IMR-90 (cell line): ENCODE results near the gene ALPI. TPM values are rescaled to one million over a fixed set of nuclear protein-coding genes. Genes with fewer than 3 reads are reported as not detected.

ENCODE experiments used
- ATAC-seq: fragments of 200-7000 bp; cut with Tn5 transposase; 2 replicates; pipeline ENCODE4 v1.9.1; 2020; ENCODE audit warnings: low read depth, mild to moderate bottlenecking, moderate library complexity
- BruUV-seq: library from RNA; stranded (reverse); fragments of 400-500 nt; replicated peaks from 2 replicates; lab custom pipeline; 2021; lab: Mats Ljungman, UMichigan
- CTCF ChIA-PET: fragments of 300-600 bp; formaldehyde crosslinking; extraction: SDS; loops from one replicate; lab custom pipeline; 2021; ENCODE audit warnings: antibody characterized with exemption; lab: Yijun Ruan, JAX
- POLR2A ChIA-PET: fragments of 300-600 bp; sonication (Branson Sonifier 250); formaldehyde crosslinking; loops from one replicate; lab custom pipeline; 2022; ENCODE audit warnings: antibody characterized with exemption; ENCODE audit not compliant: unreplicated experiment; lab: Charles Lee
- DNase-seq: peaks from one replicate; pipeline ENCODE4 v3.0.0; 2013
- H2AFZ ChIP-seq: replicated peaks from 2 replicates; pipeline ENCODE3; 2013; ENCODE audit warnings: low read length, mild to moderate bottlenecking; ENCODE audit not compliant: poor library complexity
- H2AK5ac ChIP-seq: 2 replicates; pipeline ENCODE4 v1.6.1; 2013; ENCODE audit warnings: low read depth, low read length, inconsistent platforms
- H2AK9ac ChIP-seq: replicated peaks from 2 replicates; pipeline ENCODE3; 2013; ENCODE audit warnings: mild to moderate bottlenecking, low read depth, low read length, moderate library complexity; ENCODE audit not compliant: poor library complexity
- H2BK120ac ChIP-seq: 2 replicates; pipeline ENCODE4 v1.6.1; 2013; ENCODE audit warnings: low read depth, low read length, inconsistent platforms
- H2BK15ac ChIP-seq: 3 replicates; pipeline ENCODE4 v1.6.1; 2013; ENCODE audit warnings: low read depth, low read length, inconsistent platforms
- H2BK20ac ChIP-seq: 2 replicates; pipeline ENCODE4 v1.6.1; 2013; ENCODE audit warnings: low read depth, mild to moderate bottlenecking, inconsistent platforms, low read length, moderate library complexity
- H2BK5ac ChIP-seq: 2 replicates; pipeline ENCODE4 v1.6.1; 2013; ENCODE audit warnings: mild to moderate bottlenecking, low read depth, low read length, inconsistent platforms; ENCODE audit not compliant: poor library complexity, severe bottlenecking
- H3K14ac ChIP-seq: replicated peaks from 2 replicates; pipeline ENCODE4 v1.6.1; 2013; ENCODE audit warnings: low read depth, low read length, inconsistent platforms
- H3K18ac ChIP-seq: 2 replicates; pipeline ENCODE4 v1.6.1; 2013; ENCODE audit warnings: low read depth, low read length, control low read depth
- H3K23ac ChIP-seq: 2 replicates; pipeline ENCODE4 v1.6.1; 2013; ENCODE audit warnings: low read depth, low read length, inconsistent platforms
- H3K27ac ChIP-seq: 2 replicates; pipeline ENCODE4 v1.5.1; 2013; ENCODE audit warnings: mild to moderate bottlenecking, control low read depth, low read length; ENCODE audit not compliant: insufficient read depth
- H3K27me3 ChIP-seq: 2 replicates; pipeline ENCODE4 v1.6.1; 2013; ENCODE audit warnings: low read length; ENCODE audit not compliant: control insufficient read depth, insufficient read depth
- H3K36me3 ChIP-seq: 2 replicates; pipeline ENCODE4 v1.6.1; 2013; ENCODE audit warnings: low read length, mixed read lengths; ENCODE audit not compliant: control insufficient read depth, insufficient read depth
- H3K4ac ChIP-seq: 2 replicates; pipeline ENCODE4 v1.6.1; 2013; ENCODE audit warnings: low read depth, low read length, inconsistent platforms
- H3K4me1 ChIP-seq: 2 replicates; pipeline ENCODE4 v1.6.1; 2013; ENCODE audit warnings: low read length, mixed read lengths; ENCODE audit not compliant: control insufficient read depth, insufficient read depth
- H3K4me2 ChIP-seq: 2 replicates; pipeline ENCODE4 v1.6.1; 2013; ENCODE audit warnings: low read depth, mild to moderate bottlenecking, control low read depth, low read length, moderate library complexity
- H3K4me3 ChIP-seq: 2 replicates; pipeline ENCODE4 v1.5.1; 2013; ENCODE audit warnings: low read depth, mild to moderate bottlenecking, control low read depth, low read length, moderate library complexity; ENCODE audit not compliant: insufficient read depth
- H3K56ac ChIP-seq: 2 replicates; pipeline ENCODE4 v1.6.1; 2013; ENCODE audit warnings: low read length, inconsistent platforms; ENCODE audit not compliant: insufficient read depth; ENCODE audit errors: extremely low read depth
- H3K79me1 ChIP-seq, 2 experiments: 2 replicates each; pipeline ENCODE4 v1.6.1; 2013; ENCODE audit warnings: low read length in 2 of 2, inconsistent platforms in 1 of 2, low read depth in 1 of 2
- H3K9ac ChIP-seq: 2 replicates; pipeline ENCODE4 v1.6.1; 2013; ENCODE audit warnings: low read depth, low read length, control low read depth
- H3K9me1 ChIP-seq: 2 replicates; pipeline ENCODE4 v1.6.1; 2013; ENCODE audit warnings: low read length, inconsistent platforms; ENCODE audit not compliant: insufficient read depth
- H3K9me3 ChIP-seq: 2 replicates; pipeline ENCODE4 v1.6.1; 2013; ENCODE audit warnings: low read length; ENCODE audit not compliant: control insufficient read depth, insufficient read depth
- H4K20me1 ChIP-seq: 2 replicates; pipeline ENCODE4 v1.6.1; 2013; ENCODE audit warnings: low read length, inconsistent platforms; ENCODE audit not compliant: insufficient read depth
- H4K5ac ChIP-seq: 2 replicates; pipeline ENCODE4 v1.6.1; 2013; ENCODE audit warnings: mild to moderate bottlenecking, low read depth, low read length, control low read depth
- H4K8ac ChIP-seq, 2 experiments: 2 replicates each; pipeline ENCODE4 v1.6.1; 2013; ENCODE audit warnings: low read depth in 2 of 2, low read length in 2 of 2, control low read depth in 1 of 2, inconsistent platforms in 1 of 2
- H4K91ac ChIP-seq: 2 replicates; pipeline ENCODE4 v1.6.1; 2013; ENCODE audit warnings: low read depth, low read length, inconsistent platforms; ENCODE audit not compliant: insufficient read depth
- BHLHE40 ChIP-seq: fragments of 150-350 bp; IDR thresholded peaks from 2 replicates; pipeline ENCODE4 v1.6.1; 2016; ENCODE audit warnings: mild to moderate bottlenecking, low read depth, low read length
- CEBPB ChIP-seq: IDR thresholded peaks from 2 replicates; pipeline ENCODE4 v1.6.1; 2012; ENCODE audit warnings: low read depth, low read length, improper control_type of control experiment
- CHD1 ChIP-seq: IDR thresholded peaks from 2 replicates; pipeline ENCODE4 v1.6.1; 2012; ENCODE audit warnings: low read depth, low read length, improper control_type of control experiment
- ELK1 ChIP-seq: fragments of 150-350 bp; IDR thresholded peaks from 2 replicates; pipeline ENCODE4 v1.6.1; 2016; ENCODE audit warnings: low read depth, mild to moderate bottlenecking, low read length, moderate library complexity, borderline replicate concordance
- FOS ChIP-seq: fragments of 150-350 bp; IDR thresholded peaks from 2 replicates; pipeline ENCODE4 v1.6.1; 2016; ENCODE audit warnings: low read depth, low read length
- MAFK ChIP-seq: IDR thresholded peaks from 2 replicates; pipeline ENCODE4 v1.6.1; 2012; ENCODE audit warnings: low read depth, low read length, improper control_type of control experiment
- MAZ ChIP-seq: IDR thresholded peaks from 2 replicates; pipeline ENCODE4 v1.6.1; 2012; ENCODE audit warnings: low read depth, mild to moderate bottlenecking, low read length, improper control_type of control experiment, moderate library complexity, borderline replicate concordance
- MXI1 ChIP-seq: IDR thresholded peaks from 2 replicates; pipeline ENCODE4 v1.6.1; 2012; ENCODE audit warnings: low read depth, mild to moderate bottlenecking, low read length, moderate library complexity, borderline replicate concordance
- NFE2L2 ChIP-seq: fragments of 150-350 bp; IDR thresholded peaks from 2 replicates; pipeline ENCODE4 v1.6.1; 2016; ENCODE audit warnings: low read depth, mild to moderate bottlenecking, low read length
- POLR2A ChIP-seq: IDR thresholded peaks from 2 replicates; pipeline ENCODE4 v1.6.1; 2012; ENCODE audit warnings: mild to moderate bottlenecking, low read depth, low read length
- RAD21 ChIP-seq: IDR thresholded peaks from 2 replicates; pipeline ENCODE4 v1.6.1; 2012; ENCODE audit warnings: low read length, improper control_type of control experiment
- RCOR1 ChIP-seq: IDR thresholded peaks from 2 replicates; pipeline ENCODE4 v1.6.1; 2012; ENCODE audit warnings: mild to moderate bottlenecking, low read length, improper control_type of control experiment; ENCODE audit not compliant: insufficient replicate concordance
- RFX5 ChIP-seq: IDR thresholded peaks from 2 replicates; pipeline ENCODE4 v1.8.0; 2012; ENCODE audit warnings: low read depth, mild to moderate bottlenecking, low read length, moderate library complexity
- SMC3 ChIP-seq: fragments of 150-350 bp; IDR thresholded peaks from 2 replicates; pipeline ENCODE4 v1.6.1; 2016; ENCODE audit warnings: low read depth, mild to moderate bottlenecking, antibody characterized with exemption, low read length, moderate library complexity
- WGBS, 2 experiments: methylation state at CpG; one replicate each; pipeline versions ENCODE4 v1.1.5 to v1.1.7; 2013; ENCODE audit warnings: missing lambda C conversion rate in 2 of 2; ENCODE audit not compliant: insufficient read length in 1 of 2; ENCODE audit errors: extremely low coverage in 2 of 2; 5-methylcytosine and 5-hydroxymethylcytosine counted together
- dilution Hi-C: fragments of 300-500 bp; cut with HindIII; formaldehyde crosslinking; loops from one replicate; pipeline ENCODE4 v1.14.3; 2018; ENCODE audit warnings: low sequenced_read_pairs; ENCODE audit not compliant: unreplicated experiment
- in situ Hi-C: fragments of 300-500 bp; cut with MboI; formaldehyde crosslinking; loops from 3 replicates; pipeline ENCODE4 v1.14.3; 2019; ENCODE audit warnings: low sequenced_read_pairs, inconsistent platforms, mixed read lengths
- intact Hi-C: fragments of 100-400 bp; cut with micrococcal nuclease; formaldehyde crosslinking; loops from 2 replicates; pipeline ENCODE4 v1.10.0; 2022
- polyA plus RNA-seq, 3 experiments: library from polyadenylated mRNA; depleted of rRNA; stranded (reverse); fragments of >200 nt; gene quantifications; 2 replicates each; pipeline ENCODE4 v1.2.3, GENCODE V29; 2012; ENCODE audit warnings: low replicate concordance in 1 of 3
- total RNA-seq: library from RNA; depleted of rRNA; stranded (reverse); fragments of >200 nt; gene quantifications from 2 replicates; pipeline ENCODE4 v1.2.3, GENCODE V29; 2012
- TF ChIP-seq, protein P1 (sequence below): fragments of 150-350 bp; IDR thresholded peaks from 2 replicates; pipeline ENCODE4 v1.6.1; 2017; ENCODE audit warnings: mild to moderate bottlenecking, antibody characterized with exemption, low read length, low read depth
- TF ChIP-seq, protein P2 (sequence below): conservative IDR thresholded peaks from 2 replicates; pipeline ENCODE4 v1.5.1; 2012; ENCODE audit warnings: mild to moderate bottlenecking, low read depth, low read length, improper control_type of control experiment

The ALPI gene
- total and polyA plus RNA-seq, 2 of the 4 experiments (the other 2 are of a cell fraction), result not detected

- BruUV-seq, result no TSS peak
These were observed 49.9 kb downstream of the ALPI start for GRCh38 chr2:232505856-232506255.

More at GRCh38 chr2:232505856-232506255, 49.9 kb downstream of the ALPI start:
- Histone ChIP-seq H3K27ac (no peak overlapping the region), H2AFZ (no peak overlapping the region), H3K14ac (no peak overlapping the region), H3K9me3 (no peaks in the 10 kb centered on the region), H3K18ac (no peak overlapping the region), H3K36me3 (no peaks in the 10 kb centered on the region), H2AK5ac (no peak overlapping the region), H2AK9ac (no peak overlapping the region), H4K5ac (no peak overlapping the region), H2BK5ac (no peak overlapping the region), H2BK20ac (no peak overlapping the region), H3K4me2 (no peak overlapping the region), H2BK120ac (no peak overlapping the region), H4K20me1 (no peaks in the 10 kb centered on the region), H3K79me1 (no peaks in the 10 kb centered on the region), H3K4me3 (no peak overlapping the region), H4K8ac (no peak overlapping the region), H3K4ac (no peak overlapping the region), H3K27me3 (peaks cover 57% of the 10 kb centered on the region), H3K56ac (no peak overlapping the region), H2BK15ac (no peak overlapping the region), H3K4me1 (no peaks in the 10 kb centered on the region), H3K9ac (no peak overlapping the region), H3K23ac (no peak overlapping the region), H4K91ac (no peak overlapping the region), H3K9me1 (no peaks in the 10 kb centered on the region)
- dilution Hi-C loops (no loop called here), in situ Hi-C loops (no loop called here), intact Hi-C loops (loop anchor here (10.0 kb wide), 1 partner anchor 601 kb away; no protein-coding TSS in a partner anchor)
- ATAC-seq (no peak), DNase-seq (no peak)
- WGBS, 2 experiments, result 14% methylated on average over 4 of the region's 10 CpGs; no CpG with 5 or more reads in 1 of the 2 experiments
- POLR2A ChIA-PET, result no interaction called here
- no peak for TF ChIP-seq NFE2L2
- no peak for TF ChIP-seq FOS
- TF ChIP-seq SMC3, result no peak
- no peak for TF ChIP-seq MAFK
- no peak for TF ChIP-seq CHD1
- no peak for TF ChIP-seq CEBPB
- no peak for TF ChIP-seq ELK1
- no peak for TF ChIP-seq RFX5
- TF ChIP-seq RCOR1, result no peak
- TF ChIP-seq, protein P1, sequence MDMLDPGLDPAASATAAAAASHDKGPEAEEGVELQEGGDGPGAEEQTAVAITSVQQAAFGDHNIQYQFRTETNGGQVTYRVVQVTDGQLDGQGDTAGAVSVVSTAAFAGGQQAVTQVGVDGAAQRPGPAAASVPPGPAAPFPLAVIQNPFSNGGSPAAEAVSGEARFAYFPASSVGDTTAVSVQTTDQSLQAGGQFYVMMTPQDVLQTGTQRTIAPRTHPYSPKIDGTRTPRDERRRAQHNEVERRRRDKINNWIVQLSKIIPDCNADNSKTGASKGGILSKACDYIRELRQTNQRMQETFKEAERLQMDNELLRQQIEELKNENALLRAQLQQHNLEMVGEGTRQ, result no peak
- TF ChIP-seq, protein P2, sequence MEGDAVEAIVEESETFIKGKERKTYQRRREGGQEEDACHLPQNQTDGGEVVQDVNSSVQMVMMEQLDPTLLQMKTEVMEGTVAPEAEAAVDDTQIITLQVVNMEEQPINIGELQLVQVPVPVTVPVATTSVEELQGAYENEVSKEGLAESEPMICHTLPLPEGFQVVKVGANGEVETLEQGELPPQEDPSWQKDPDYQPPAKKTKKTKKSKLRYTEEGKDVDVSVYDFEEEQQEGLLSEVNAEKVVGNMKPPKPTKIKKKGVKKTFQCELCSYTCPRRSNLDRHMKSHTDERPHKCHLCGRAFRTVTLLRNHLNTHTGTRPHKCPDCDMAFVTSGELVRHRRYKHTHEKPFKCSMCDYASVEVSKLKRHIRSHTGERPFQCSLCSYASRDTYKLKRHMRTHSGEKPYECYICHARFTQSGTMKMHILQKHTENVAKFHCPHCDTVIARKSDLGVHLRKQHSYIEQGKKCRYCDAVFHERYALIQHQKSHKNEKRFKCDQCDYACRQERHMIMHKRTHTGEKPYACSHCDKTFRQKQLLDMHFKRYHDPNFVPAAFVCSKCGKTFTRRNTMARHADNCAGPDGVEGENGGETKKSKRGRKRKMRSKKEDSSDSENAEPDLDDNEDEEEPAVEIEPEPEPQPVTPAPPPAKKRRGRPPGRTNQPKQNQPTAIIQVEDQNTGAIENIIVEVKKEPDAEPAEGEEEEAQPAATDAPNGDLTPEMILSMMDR, result no peak
- TF ChIP-seq MXI1, result no peak
- TF ChIP-seq RAD21, result no peak
- no peak for TF ChIP-seq BHLHE40
- no peak for TF ChIP-seq MAZ
- no peak for TF ChIP-seq POLR2A
- CTCF ChIA-PET, result interaction anchor here (0.5 kb wide), 1 partner anchor 618 kb away, joined by 3 read pairs; no protein-coding TSS in a partner anchor
